ENCODE data around the gene RSPH3.

GRCh38 chr6:159017757-159018559 lies 18.0 kb upstream of the RSPH3 start:
- no peak for TF ChIP-seq TAF1 (IDR thresholded peaks at IDR 0.05; ENCODE audit: borderline replicate concordance, insufficient read depth, low read length)
- TF ChIP-seq REST (IDR thresholded peaks at IDR 0.05; ENCODE audit: insufficient read depth in 1 of 2, low read depth in 2 of 2, low read length in 2 of 2): no peak
- TF ChIP-seq POLR2AphosphoS5 (IDR thresholded peaks at IDR 0.05; ENCODE audit: low read depth, low read length): no peak
- no peak for TF ChIP-seq FOXP2 (optimal IDR thresholded peaks at IDR 0.05; ENCODE audit: borderline replicate concordance, extremely low read depth, extremely low read length, insufficient read depth)
- TF ChIP-seq SIN3A (IDR thresholded peaks at IDR 0.05; ENCODE audit: borderline replicate concordance, insufficient read depth, low read length): no peak

Data from PFSK-1 (cell line).